HG02759 (cell line): ENCODE data around the gene RANBP9.

Source experiments
- ATAC-seq: cut with Tn5 transposase; IDR thresholded peaks from one replicate; pipeline ENCODE4 v1.9.1; 2021; ENCODE audit warnings: mild to moderate bottlenecking, moderate library complexity; ENCODE audit not compliant: unreplicated experiment

Gene RANBP9

DNA sequence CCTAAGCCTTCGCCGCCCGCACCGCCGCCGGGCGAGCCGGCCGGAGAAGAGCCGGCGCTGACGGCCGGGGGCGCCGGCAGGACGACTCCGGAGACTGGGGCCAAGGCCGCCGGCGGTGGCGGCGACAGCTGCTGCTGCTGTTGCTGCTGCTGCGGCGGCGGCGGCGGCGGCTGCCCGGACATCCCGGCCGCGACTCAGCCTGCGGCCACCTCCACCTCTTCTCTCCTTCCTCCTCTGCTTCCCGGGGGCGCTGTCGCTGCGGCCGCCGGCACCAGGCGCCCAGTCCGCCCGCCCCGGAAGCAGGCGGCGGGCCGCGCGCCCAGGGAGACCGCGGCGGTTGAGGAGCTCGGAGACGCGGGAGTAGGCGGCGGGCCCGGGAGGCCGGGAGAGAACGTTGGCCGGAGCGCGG, 307 bp downstream of the RANBP9 start:
- peak; percentile 64 for ATAC-seq

DNA sequence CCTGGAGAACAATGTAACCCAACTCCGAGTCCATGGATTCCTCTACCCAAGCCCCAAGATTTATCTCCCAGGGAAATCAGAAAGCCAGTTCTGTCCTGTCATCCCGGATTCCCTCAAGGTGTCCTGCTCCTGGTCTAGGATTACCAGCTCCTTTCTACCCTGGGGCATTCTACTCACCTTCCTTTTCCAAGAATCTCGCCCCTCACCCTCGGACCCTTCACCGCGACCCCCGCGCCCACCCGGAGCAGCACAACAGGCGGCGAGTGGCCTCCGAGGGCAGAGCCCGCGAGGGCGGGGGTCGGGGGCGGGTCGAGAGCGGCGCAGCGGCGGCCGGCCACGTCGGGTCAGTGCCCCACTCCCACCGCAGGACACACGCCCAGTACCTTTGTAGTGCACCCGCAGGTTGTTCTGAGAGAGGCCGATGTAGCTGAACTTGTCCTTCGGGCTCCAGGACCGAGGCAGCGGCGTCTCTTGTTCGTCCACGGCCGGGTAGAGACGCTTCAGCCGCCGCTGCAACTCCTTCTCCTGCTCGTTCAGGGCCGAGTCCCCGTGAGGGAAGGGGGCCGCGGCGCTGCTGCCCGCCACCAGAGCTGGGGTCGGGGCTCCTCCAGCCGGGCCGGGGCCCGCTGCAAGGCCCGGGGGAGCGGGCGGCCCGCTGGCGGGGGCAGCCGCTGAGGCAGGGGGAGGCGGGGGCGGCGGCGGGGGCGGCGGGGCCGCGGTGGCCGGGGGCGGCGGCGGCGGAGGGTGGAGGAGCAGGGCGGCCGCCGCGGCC, 897 bp downstream of the RANBP9 start:
- ATAC-seq: peak; percentile 6

DNA sequence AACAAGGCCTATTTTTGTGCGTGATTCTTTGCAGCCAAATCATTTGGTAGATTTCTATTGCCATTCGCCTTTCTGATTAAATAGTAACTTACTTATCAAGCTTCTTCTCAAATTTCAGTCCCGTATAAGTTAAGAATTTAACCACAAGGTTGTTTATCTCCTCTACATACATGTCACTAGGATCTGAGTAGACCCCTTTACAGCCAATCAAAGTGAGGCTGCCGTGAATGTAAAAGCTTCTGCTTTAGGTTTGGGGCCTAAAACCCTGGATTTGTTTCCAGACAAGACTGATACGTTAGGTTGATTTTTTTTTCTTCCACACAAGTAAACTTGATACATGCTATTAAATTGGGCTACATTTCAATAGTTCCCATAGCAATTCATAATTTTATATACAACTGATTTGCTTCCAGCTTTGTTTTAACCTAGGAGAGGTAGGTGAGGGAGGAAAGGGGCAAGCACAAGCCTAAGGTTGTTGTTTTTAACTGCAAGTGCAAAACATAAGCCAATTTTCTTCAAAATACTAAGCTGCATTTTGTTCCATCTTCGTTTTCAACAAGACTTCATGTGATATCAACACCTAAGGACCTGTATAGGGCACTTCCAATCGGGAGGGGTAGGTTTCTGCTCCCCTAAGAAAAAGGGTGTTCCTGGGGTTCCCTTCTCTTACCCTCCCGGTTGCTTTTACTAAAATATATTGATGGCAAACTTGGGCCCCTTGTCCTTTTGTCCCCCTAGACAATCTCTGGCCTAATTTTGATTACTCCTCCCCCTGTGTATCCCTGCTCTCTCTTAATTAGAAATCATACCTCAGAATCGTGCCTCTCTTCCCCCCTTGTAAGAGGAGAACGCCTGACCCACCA, 1.7 kb downstream of the RANBP9 start:
- no peak for ATAC-seq

- ATAC-seq: no peak
These were observed 2.9 kb downstream of the RANBP9 start for GRCh38 chr6:13708736-13709135.

DNA sequence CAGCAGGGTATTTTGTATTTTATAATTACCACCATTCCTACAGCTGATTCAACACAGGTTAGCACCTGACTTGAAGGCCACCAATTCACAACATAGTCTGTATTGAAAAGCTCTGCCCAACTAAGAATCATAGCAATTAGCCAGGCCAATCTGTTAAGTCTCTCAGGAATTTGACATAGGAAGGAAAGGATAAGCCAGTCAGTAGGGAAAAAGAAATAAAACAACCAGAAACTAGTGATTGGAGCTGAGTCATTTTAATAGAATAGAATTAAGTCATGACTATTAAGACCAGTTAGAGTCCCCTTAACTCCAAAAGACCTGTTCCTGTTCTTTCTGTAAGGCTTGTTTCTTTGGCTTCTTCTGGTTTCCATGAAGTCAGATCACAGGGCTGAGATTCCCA, 8.1 kb downstream of the RANBP9 start:
- no peak for ATAC-seq

GRCh38 chr6:13702809-13703302, 8.8 kb downstream of the RANBP9 start:
- no peak for ATAC-seq

GRCh38 chr6:13700232-13700631, 11.4 kb downstream of the RANBP9 start:
- ATAC-seq: no peak

DNA sequence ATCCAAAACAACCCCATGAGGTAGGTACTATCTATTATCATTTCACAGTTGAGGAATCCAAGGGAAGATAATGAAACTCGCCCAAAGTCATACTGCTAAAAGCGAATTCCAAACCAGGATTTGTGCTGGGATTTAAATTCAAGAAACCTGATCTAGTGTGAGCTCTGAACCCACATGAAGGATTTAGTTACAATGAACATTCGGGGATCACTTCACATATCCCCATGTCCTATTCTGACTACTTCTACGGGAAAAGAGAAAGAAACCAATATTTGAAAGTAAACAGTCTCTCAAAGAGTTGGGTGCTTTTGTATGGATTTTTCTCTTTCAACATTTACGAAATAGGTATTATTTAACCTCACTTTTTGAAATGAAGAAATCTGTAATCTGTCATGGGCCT, 12.9 kb downstream of the RANBP9 start:
- no peak for ATAC-seq

DNA sequence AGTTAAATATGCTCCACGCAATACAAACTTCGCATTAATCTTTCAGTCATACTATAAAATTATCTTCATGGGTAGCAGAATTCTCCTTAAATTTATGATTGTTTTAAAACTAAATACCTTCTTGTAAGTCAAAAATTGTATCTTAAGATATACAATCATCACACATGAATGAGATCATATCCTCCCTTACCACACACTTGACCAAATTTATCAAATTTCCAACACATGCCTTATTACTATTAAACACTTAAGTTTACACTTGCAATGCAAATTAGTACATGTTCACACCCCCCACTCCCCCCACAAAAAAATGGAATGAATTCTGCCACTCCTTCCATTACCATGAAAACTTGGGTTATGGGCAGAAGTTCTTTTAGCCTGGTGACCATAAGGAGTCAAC, 13.8 kb downstream of the RANBP9 start:
- ATAC-seq: no peak

DNA sequence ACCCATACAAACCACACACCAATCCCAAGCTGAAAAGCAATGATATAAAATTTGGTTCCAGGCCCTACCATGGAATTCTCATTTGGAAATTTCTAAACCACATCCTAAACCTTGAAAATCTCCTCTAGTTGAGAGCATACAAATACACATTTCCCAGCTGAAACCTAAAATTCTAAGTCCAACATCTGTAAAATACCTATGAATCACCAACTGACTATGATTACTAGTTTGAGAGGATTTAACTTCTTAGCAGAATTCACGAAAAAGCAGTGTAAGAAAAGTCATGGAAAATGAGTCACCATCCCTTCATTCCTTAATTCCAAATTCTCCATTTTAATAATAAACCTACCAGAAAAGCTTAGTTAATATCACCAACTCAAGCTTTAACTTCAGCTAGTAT, 15.4 kb downstream of the RANBP9 start:
- ATAC-seq: no peak

DNA sequence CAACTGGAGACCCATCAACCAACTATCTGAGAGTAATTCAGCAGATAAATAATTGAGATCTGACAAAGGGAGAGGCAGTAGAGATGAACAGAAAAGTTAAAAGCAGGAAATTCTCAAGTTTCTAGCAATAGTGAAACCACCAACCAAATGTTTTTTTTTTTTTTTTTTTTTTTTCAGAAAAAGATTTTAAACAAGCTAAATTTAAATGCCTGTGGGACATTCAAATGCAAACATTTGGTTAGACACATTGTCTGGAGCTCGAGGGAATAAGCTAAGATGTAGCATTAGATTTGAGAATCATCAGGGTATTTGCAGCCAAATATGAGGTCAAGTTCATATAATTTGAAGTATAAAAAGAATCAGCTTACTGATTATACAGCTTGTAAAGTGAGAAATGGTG, 16.4 kb downstream of the RANBP9 start:
- ATAC-seq: no peak

DNA sequence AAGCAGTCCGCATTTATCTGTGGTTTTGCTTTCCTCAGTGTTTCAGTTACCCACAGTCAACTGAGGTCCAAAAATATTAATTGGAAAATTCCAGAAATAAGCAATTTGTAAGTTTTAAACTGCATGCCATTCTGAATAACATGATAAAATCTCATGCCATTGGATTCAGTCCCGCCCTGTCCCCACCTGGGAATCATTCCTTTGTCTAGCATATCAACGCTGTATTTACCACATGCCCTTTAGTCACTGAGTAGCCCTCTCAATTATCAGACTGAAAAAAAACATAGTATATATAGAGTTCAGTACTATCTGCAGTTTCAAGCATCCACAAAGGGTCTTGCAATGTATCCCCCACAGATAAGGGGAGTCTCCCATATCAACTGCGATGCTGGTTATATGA, 17.1 kb downstream of the RANBP9 start:
- no peak for ATAC-seq

DNA sequence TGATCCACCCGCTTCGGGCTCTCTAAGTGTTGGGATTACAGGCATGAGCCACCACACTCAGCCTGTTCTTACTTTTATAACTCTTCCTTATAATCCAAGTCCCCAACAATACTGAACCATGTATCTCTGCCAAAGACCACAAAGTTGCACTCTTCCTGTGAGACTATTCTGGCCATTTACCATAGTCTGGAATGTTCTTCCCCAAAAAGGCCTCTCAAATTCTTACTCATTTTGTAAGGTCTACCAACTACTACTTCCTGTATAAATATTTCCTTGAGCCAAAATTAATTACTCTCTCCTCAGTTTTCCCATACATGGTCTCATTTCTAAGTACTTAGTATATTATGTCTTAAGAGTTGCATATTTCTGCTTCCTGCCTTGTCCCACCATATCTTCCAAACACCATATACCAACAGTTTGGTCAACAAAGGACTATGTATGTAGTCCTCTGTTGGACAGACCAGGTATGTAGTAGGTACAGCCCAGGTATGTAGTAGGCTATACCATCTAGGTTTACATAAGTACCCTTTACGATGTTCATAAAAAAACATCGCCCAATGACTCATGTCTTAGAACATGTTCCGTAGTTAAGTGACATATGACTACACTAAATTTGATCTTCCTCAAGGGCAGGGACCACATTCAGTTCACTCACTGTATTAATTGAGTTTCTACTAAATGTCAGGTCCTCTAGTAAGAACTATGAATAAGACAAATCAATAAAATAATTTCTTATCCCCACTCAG, 22.0 kb downstream of the RANBP9 start:
- ATAC-seq: no peak

- no peak for ATAC-seq
These were observed 22.9 kb downstream of the RANBP9 start for GRCh38 chr6:13688692-13689196.

GRCh38 chr6:13687917-13688351, 23.7 kb downstream of the RANBP9 start:
- ATAC-seq: no peak

DNA sequence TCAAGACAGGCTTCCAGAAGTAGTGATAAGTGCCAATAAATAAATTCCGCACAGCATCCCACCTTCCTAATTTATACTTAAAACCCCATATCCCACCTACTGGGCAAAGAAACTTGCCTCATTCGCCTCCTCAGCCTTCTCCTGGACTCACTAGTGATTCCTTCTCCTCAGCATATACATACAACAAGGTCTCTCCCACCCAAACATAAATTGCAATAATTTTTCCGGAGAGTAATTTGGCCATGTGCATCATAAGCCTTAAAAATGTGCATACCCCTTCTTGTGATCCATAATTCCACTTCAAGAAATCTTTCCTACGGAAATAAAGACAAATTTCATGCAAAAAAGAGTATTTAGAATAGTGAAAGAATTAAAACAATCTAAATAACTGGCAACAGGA, 26.8 kb downstream of the RANBP9 start:
- ATAC-seq: no peak

- no peak for ATAC-seq
These were observed 28.6 kb downstream of the RANBP9 start for GRCh38 chr6:13683038-13683437.

DNA sequence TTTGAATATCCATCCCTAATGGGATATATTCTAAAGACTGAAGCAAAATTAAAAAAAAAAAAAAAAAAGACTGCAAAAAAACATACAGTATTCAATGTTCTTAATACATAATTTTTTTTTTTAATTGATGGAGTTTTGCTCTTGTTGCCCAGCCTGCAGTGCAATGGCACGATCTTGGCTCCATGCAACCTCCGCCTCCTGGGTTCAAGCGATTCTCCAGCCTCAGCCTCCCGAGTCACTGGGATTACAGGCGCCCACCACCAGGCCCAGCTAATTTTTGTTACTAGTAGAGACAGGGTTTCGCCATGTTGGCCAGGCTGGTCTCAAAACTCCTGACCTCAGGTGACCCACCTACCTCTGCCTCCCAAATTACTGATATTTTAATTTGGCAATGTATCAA, 29.3 kb downstream of the RANBP9 start:
- ATAC-seq: no peak

GRCh38 chr6:13681305-13682061, 30.2 kb downstream of the RANBP9 start:
- ATAC-seq: no peak

DNA sequence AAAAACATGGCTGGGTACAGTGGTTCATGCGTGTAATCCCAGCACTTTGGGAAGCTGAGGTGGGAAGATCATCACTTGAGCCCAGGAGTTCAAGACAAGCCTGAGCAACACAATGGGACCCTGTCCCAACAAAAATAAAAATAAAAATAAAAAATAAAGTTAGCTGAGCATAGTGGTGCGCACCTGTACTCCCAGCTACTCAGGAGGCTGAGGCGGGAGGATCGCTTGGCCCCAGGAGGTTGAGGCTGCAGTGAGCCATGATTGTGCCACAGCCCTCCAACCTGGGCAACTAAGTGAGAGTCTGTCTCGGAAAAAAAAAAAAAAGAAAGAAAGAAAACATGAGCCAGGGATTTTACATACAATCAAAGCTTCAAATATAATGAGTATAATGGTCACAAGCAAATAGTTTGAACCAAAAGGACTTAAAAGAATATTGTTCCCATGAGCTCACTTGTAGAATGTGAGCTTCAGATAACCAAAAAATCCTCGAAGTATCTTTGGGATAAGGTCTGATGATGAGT, 31.1 kb downstream of the RANBP9 start:
- no peak for ATAC-seq
